Left ventricle myocardium inferior (tissue), 1 donor: Measurements from ENCODE around the gene DNM3. TPM values are rescaled to one million over a fixed set of nuclear protein-coding genes. Genes with fewer than 3 reads are reported as not detected.

Source experiments
- DNase-seq: peaks from one replicate; pipeline ENCODE4 v3.0.0-alpha.2; 2020
- H3K27ac ChIP-seq: fragments of 200-600 bp; replicated peaks from 2 replicates; pipeline ENCODE4 v1.8.0; 2021
- H3K27me3 ChIP-seq: fragments of 200-600 bp; 2 replicates; pipeline ENCODE4 v1.8.0; 2021; ENCODE audit warnings: low read depth
- H3K36me3 ChIP-seq: fragments of 200-600 bp; 2 replicates; pipeline ENCODE4 v1.8.0; 2021
- H3K4me1 ChIP-seq: fragments of 200-600 bp; 2 replicates; pipeline ENCODE4 v1.8.0; 2021
- H3K4me3 ChIP-seq: fragments of 200-600 bp; 2 replicates; pipeline ENCODE4 v1.8.0; 2021; ENCODE audit warnings: mild to moderate bottlenecking, moderate library complexity
- H3K9me3 ChIP-seq: fragments of 200-600 bp; replicated peaks from 2 replicates; pipeline ENCODE4 v1.8.0; 2021
- intact Hi-C: fragments of 100-400 bp; cut with micrococcal nuclease; formaldehyde crosslinking; loops from one replicate; pipeline ENCODE4 v1.11.0; 2022
- total RNA-seq: library from RNA; stranded (reverse); fragmentation: NEBNext Ultra II Directional; extraction: Animal tissue kit (Norgen Biotek cat#: 25700); gene quantifications from one replicate; pipeline ENCODE4 v1.2.1, GENCODE V29; 2021
- TF ChIP-seq, protein P1 (sequence below): fragments of 200-600 bp; IDR thresholded peaks from 2 replicates; pipeline ENCODE4 v1.8.0; 2021; ENCODE audit warnings: antibody characterized with exemption, mild to moderate bottlenecking, borderline replicate concordance
- donor health status: DM: no; HTN: yes; CAD: no; lungs with severe emphysema.

DNM3 gene
- total RNA-seq, 1 donor from 2014 or later: 1.2 TPM

DNA sequence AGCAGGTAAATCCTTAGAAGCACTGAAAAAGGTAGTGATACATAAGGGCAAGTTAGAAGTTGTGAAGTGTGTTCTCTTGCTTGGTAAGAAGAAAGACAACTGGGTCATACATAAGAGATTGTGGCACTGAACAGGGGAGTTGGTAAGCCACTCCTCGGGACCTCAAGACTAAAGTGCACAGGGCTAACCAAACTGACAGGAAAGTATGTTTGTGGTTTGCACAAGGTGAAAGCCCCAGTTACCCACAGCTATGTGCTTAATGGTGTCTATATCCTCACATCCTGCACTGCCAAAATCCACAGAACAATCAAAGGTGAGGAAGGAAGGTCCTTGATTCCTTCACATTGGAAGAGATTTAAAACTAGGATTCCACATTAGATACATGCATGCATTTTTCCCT, 276.5 kb downstream of the DNM3 start:
- TF ChIP-seq, protein P1, sequence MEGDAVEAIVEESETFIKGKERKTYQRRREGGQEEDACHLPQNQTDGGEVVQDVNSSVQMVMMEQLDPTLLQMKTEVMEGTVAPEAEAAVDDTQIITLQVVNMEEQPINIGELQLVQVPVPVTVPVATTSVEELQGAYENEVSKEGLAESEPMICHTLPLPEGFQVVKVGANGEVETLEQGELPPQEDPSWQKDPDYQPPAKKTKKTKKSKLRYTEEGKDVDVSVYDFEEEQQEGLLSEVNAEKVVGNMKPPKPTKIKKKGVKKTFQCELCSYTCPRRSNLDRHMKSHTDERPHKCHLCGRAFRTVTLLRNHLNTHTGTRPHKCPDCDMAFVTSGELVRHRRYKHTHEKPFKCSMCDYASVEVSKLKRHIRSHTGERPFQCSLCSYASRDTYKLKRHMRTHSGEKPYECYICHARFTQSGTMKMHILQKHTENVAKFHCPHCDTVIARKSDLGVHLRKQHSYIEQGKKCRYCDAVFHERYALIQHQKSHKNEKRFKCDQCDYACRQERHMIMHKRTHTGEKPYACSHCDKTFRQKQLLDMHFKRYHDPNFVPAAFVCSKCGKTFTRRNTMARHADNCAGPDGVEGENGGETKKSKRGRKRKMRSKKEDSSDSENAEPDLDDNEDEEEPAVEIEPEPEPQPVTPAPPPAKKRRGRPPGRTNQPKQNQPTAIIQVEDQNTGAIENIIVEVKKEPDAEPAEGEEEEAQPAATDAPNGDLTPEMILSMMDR: no peak
- no peak overlapping the region for H3K27ac ChIP-seq
- no peak for DNase-seq
- no peak overlapping the region for H3K4me3 ChIP-seq
- intact Hi-C loops: no loop called here
- no peaks in the 10 kb centered on the region for H3K27me3 ChIP-seq
- no peaks in the 10 kb centered on the region for H3K9me3 ChIP-seq
- H3K36me3 ChIP-seq: no peaks in the 10 kb centered on the region
- H3K4me1 ChIP-seq: peaks cover 5% of the 10 kb centered on the region

DNA sequence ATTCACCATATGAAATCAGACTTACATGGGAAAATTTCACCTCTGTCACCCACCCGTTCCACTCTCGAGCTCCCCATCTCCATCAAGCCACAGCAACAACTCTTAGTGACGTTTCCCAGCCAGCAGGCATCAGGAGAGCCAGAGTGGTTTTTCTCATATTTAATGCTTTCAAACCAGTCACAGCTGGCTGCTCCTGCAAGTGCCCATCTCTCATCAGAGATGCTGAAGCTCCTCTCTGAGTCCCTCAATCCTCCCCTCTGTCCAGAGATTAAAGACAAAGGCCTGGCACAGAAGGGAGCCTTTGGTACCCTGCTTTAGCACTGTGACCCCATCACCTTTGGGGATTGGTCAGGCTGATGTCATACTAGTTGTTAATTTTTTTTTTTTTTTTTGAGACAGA, 277.3 kb downstream of the DNM3 start:
- Histone ChIP-seq H3K27me3 (no peaks in the 10 kb centered on the region), H3K9me3 (no peaks in the 10 kb centered on the region), H3K27ac (no peak overlapping the region), H3K4me3 (no peak overlapping the region), H3K4me1 (peaks cover 5% of the 10 kb centered on the region), H3K36me3 (no peaks in the 10 kb centered on the region)
- no peak for DNase-seq
- TF ChIP-seq, protein P1: no peak
- intact Hi-C loops: no loop called here

DNA sequence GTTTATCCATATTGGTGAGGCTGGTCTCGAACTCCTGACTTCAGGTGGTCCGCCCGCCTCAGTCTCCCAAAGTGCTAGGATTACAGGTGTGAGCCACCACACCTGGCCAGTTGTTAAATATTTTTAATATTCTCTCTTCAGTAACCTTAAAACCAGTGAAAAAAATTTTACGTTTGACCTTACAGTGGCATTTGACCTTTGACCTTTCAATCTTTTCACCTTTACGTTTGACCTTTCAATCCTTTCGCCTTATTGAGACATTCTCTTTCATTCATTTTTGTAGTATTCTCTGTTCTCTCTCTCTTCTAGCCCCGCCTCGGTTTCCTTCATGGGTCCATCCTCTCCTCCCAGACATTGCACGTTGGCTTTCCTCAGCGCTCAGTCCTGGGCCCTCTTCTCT, 277.9 kb downstream of the DNM3 start:
- H3K9me3 ChIP-seq: no peaks in the 10 kb centered on the region
- H3K27me3 ChIP-seq: no peaks in the 10 kb centered on the region
- no peak for DNase-seq
- intact Hi-C loops: no loop called here
- TF ChIP-seq, protein P1: no peak
- H3K27ac ChIP-seq: no peak overlapping the region
- no peak overlapping the region for H3K4me3 ChIP-seq
- no peaks in the 10 kb centered on the region for H3K36me3 ChIP-seq
- H3K4me1 ChIP-seq: peaks cover 5% of the 10 kb centered on the region

DNA sequence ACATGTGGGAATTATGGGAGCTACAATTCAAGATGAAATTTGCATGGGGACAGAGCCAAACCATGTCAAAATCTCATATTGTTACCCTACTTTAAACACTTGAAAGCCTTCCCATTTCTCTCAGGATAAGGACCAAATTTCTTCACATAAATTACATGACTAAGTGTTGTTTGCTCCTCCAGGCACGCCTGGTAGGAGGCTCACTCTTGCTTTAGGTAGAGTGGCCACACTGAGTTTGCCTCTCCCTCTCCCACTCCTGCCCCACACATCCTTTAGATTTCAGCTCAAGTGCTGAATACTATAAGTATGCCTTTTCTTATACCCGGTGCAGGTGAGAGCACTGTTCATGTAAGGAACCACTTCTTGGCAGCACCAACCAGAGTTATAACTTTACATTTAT, 279.1 kb downstream of the DNM3 start:
- no peak overlapping the region for H3K4me3 ChIP-seq
- H3K9me3 ChIP-seq: no peaks in the 10 kb centered on the region
- peaks cover 5% of the 10 kb centered on the region for H3K4me1 ChIP-seq
- no peaks in the 10 kb centered on the region for H3K36me3 ChIP-seq
- TF ChIP-seq, protein P1: no peak
- no peak overlapping the region for H3K27ac ChIP-seq
- DNase-seq: no peak
- intact Hi-C loops: no loop called here
- no peaks in the 10 kb centered on the region for H3K27me3 ChIP-seq

DNA sequence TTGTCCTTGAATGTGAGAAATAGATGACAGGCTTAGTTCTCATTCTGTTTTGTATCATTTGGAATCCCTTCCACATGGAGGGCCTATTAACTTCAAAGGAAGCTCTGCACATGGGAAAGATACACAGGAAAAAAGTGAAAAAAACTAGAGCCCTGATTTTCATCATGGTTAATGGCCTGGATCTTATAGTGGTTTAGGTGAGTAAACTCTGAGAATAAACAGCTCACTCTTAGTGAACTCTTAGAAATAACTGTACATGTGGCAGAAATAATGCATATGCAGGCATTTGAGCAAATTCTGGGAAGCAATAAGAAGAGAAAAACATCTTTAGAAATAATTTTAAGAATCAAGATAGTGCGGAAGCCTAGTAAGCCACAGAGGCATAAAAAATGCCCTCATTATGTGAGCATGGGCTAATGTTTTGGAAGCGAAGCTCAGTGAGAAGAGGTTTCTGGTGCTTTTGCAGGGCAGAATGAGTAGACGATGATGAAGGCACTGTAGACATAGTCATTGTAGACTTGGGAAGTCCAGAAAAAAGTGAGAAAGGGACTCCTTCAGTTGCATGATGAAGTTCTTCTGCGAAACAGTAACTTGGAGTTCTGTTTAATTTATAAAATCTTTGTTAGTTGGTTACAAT, 279.9 kb downstream of the DNM3 start:
- H3K36me3 ChIP-seq: no peaks in the 10 kb centered on the region
- intact Hi-C loops: no loop called here
- DNase-seq: no peak
- no peaks in the 10 kb centered on the region for H3K27me3 ChIP-seq
- H3K4me3 ChIP-seq: no peak overlapping the region
- H3K4me1 ChIP-seq: peaks cover 5% of the 10 kb centered on the region
- no peaks in the 10 kb centered on the region for H3K9me3 ChIP-seq
- no peak overlapping the region for H3K27ac ChIP-seq
- TF ChIP-seq, protein P1: no peak
